A673 (cell line): ENCODE measurements around the gene ANKRD53. TPM values are rescaled to one million over a fixed set of nuclear protein-coding genes. Genes with fewer than 3 reads are reported as not detected.

ENCODE experiments used
- BruUV-seq: library from RNA; stranded (reverse); fragments of 400-500 nt; replicated peaks from 2 replicates; lab custom pipeline; 2021; lab: Mats Ljungman, UMichigan
- CTCF ChIA-PET: fragments of 300-600 bp; sonication (Branson Sonifier 250); formaldehyde crosslinking; loops from one replicate; lab custom pipeline; 2022; ENCODE audit warnings: antibody characterized with exemption; lab: Charles Lee
- POLR2A ChIA-PET: fragments of 300-600 bp; sonication (Branson Sonifier 250); formaldehyde crosslinking; loops from one replicate; lab custom pipeline; 2022; ENCODE audit warnings: antibody characterized with exemption; ENCODE audit not compliant: low non-redundant PET; lab: Charles Lee
- DNase-seq: peaks from one replicate; pipeline ENCODE4 v3.0.0-alpha.2; 2015; ENCODE audit warnings: low spot score
- H3K27ac ChIP-seq: fragments of 200-600 bp; sonication (generic); 2 replicates; pipeline ENCODE4 v1.5.1; 2016; ENCODE audit warnings: mixed run types, low read depth, mild to moderate bottlenecking, mixed read lengths, antibody characterized with exemption, low read length; ENCODE audit not compliant: poor library complexity, severe bottlenecking
- H3K27me3 ChIP-seq: fragments of 200-600 bp; sonication (generic); replicated peaks from 2 replicates; pipeline ENCODE4 v1.6.1; 2017; ENCODE audit warnings: mixed run types, low read depth, mild to moderate bottlenecking, mixed read lengths, antibody characterized with exemption, low read length; ENCODE audit not compliant: insufficient read depth, poor library complexity
- H3K36me3 ChIP-seq: fragments of 200-600 bp; sonication (generic); 2 replicates; pipeline ENCODE4 v1.6.1; 2016; ENCODE audit warnings: mixed run types, mild to moderate bottlenecking, mixed read lengths, antibody characterized with exemption, low read length; ENCODE audit not compliant: insufficient read depth, poor library complexity, severe bottlenecking
- H3K4me1 ChIP-seq: fragments of 200-600 bp; sonication (generic); 2 replicates; pipeline ENCODE4 v1.6.1; 2017; ENCODE audit warnings: mixed run types, mild to moderate bottlenecking, mixed read lengths, antibody characterized with exemption, low read length; ENCODE audit not compliant: insufficient read depth, poor library complexity, severe bottlenecking
- H3K4me3 ChIP-seq: fragments of 200-600 bp; sonication (generic); 2 replicates; pipeline ENCODE4 v1.5.1; 2016; ENCODE audit warnings: low read depth, mixed run types, mild to moderate bottlenecking, mixed read lengths, low read length; ENCODE audit not compliant: poor library complexity, severe bottlenecking
- H3K9me3 ChIP-seq: fragments of 200-600 bp; sonication (generic); 2 replicates; pipeline ENCODE4 v1.6.1; 2016; ENCODE audit warnings: mixed run types, low read depth, mild to moderate bottlenecking, mixed read lengths, antibody characterized with exemption, low read length; ENCODE audit not compliant: poor library complexity, severe bottlenecking
- CTCF ChIP-seq: fragments of 300-800, 200-600 bp; sonication (generic); conservative IDR thresholded peaks from 2 replicates; pipeline ENCODE4 v1.5.1; 2017; ENCODE audit warnings: low read depth, mild to moderate bottlenecking, antibody characterized with exemption, low read length, moderate library complexity, mixed read lengths
- EZH2 ChIP-seq: fragments of 200-600 bp; sonication (generic); IDR thresholded peaks from 2 replicates; pipeline ENCODE4 v1.6.1; 2017; ENCODE audit warnings: borderline replicate concordance, low read depth, mild to moderate bottlenecking, mixed read lengths, antibody characterized with exemption, low read length; ENCODE audit not compliant: poor library complexity, severe bottlenecking
- intact Hi-C: fragments of 100-400 bp; cut with micrococcal nuclease; formaldehyde crosslinking; loops from one replicate; pipeline ENCODE4 v1.10.0; 2022; ENCODE audit not compliant: unreplicated experiment
- total RNA-seq: library from RNA; stranded (reverse); gene quantifications from 2 replicates; pipeline ENCODE4 v1.2.3, GENCODE V29; 2021

Gene ANKRD53
- total RNA-seq, 1 experiment from 2014 or later = 0.64 TPM

- Histone ChIP-seq H3K4me3 (no peak overlapping the region), H3K9me3 (no peaks in the 10 kb centered on the region), H3K27me3 (no peaks in the 10 kb centered on the region), H3K4me1 (peaks cover 4% of the 10 kb centered on the region), H3K36me3 (peaks cover under 1% of the 10 kb centered on the region), H3K27ac (no peak overlapping the region)
- ChIA-PET POLR2A (interaction anchor here (0.5 kb wide), 1 partner anchor 998 kb away, joined by 3 read pairs; no protein-coding TSS in a partner anchor), CTCF (no interaction called here)
- TF ChIP-seq EZH2 (no peak), CTCF (no peak)
- no TSS peak for BruUV-seq
- no peak for DNase-seq
- intact Hi-C loops = no loop called here
Observed at GRCh38 chr2:70981421-70981820, 3.0 kb downstream of the ANKRD53 start.

- H3K9me3 ChIP-seq = no peaks in the 10 kb centered on the region
- no peak overlapping the region for H3K4me3 ChIP-seq
- H3K27ac ChIP-seq = no peak overlapping the region
- no peak for DNase-seq
- peaks cover 4% of the 10 kb centered on the region for H3K4me1 ChIP-seq
- TF ChIP-seq CTCF (no peak), EZH2 (no peak)
- ChIA-PET CTCF (no interaction called here), POLR2A (interaction anchor here (0.5 kb wide), 1 partner anchor 997 kb away, joined by 3 read pairs; no protein-coding TSS in a partner anchor)
- no TSS peak for BruUV-seq
- intact Hi-C loops = no loop called here
- H3K36me3 ChIP-seq = peaks cover 5% of the 10 kb centered on the region
- no peaks in the 10 kb centered on the region for H3K27me3 ChIP-seq
Observed at GRCh38 chr2:70981866-70982810, 3.7 kb downstream of the ANKRD53 start.

- Histone ChIP-seq H3K27me3 (no peaks in the 10 kb centered on the region), H3K4me3 (no peak overlapping the region), H3K36me3 (peaks cover 10% of the 10 kb centered on the region), H3K4me1 (peaks cover under 1% of the 10 kb centered on the region), H3K9me3 (no peaks in the 10 kb centered on the region), H3K27ac (no peak overlapping the region)
- DNase-seq = no peak
- TF ChIP-seq CTCF (no peak), EZH2 (no peak)
- BruUV-seq = no TSS peak
- intact Hi-C loops = no loop called here
- POLR2A ChIA-PET = no interaction called here
- CTCF ChIA-PET = no interaction called here
Observed at GRCh38 chr2:70982971-70983370, 4.5 kb downstream of the ANKRD53 start.
